Non-pigmented ciliary epithelial cell (primary cell): ENCODE data around the gene CTNND2.
A peak's percentile ranks its signal among the peaks of the same experiment; 100 is the strongest.
"Not testable (repeated sequence)": the region's sequence is repeated elsewhere in the genome, so short reads cannot be mapped to it uniquely, and the experiment has no call there.

Experiments
- DNase-seq: peaks from one replicate; pipeline ENCODE4 v3.0.0-alpha.2; 2010; ENCODE audit warnings: low read depth

CTNND2 gene

GRCh38 chr5:11383506-11384095 lies 520.6 kb downstream of the CTNND2 start:
- DNase-seq: no peak

GRCh38 chr5:11378461-11378860 lies 525.8 kb downstream of the CTNND2 start:
- DNase-seq: no peak

GRCh38 chr5:11377896-11378295 lies 526.4 kb downstream of the CTNND2 start:
- DNase-seq: peak; percentile 11

GRCh38 chr5:11372191-11372590 lies 532.1 kb downstream of the CTNND2 start:
- DNase-seq: no peak

GRCh38 chr5:11371021-11371420 lies 533.2 kb downstream of the CTNND2 start:
- DNase-seq: no peak

- no peak for DNase-seq
Observed at GRCh38 chr5:11364531-11364930, 539.7 kb downstream of the CTNND2 start.

GRCh38 chr5:11363631-11364178 lies 540.5 kb downstream of the CTNND2 start:
- no peak for DNase-seq

- DNase-seq: no peak
Observed at GRCh38 chr5:11361768-11362167, 542.5 kb downstream of the CTNND2 start.

- DNase-seq: no peak
Observed at GRCh38 chr5:11357928-11358327, 546.3 kb downstream of the CTNND2 start.

- no peak for DNase-seq
Observed at GRCh38 chr5:11355491-11355890, 548.8 kb downstream of the CTNND2 start.

- no peak for DNase-seq
Observed at GRCh38 chr5:11346336-11346735, 557.9 kb downstream of the CTNND2 start.

GRCh38 chr5:11335881-11336760 lies 568.1 kb downstream of the CTNND2 start:
- no peak for DNase-seq

- DNase-seq: no peak
Observed at GRCh38 chr5:11334404-11334803, 569.8 kb downstream of the CTNND2 start.

GRCh38 chr5:11329679-11330078 lies 574.6 kb downstream of the CTNND2 start:
- DNase-seq: no peak

- no peak for DNase-seq
Observed at GRCh38 chr5:11324521-11325289, 579.5 kb downstream of the CTNND2 start.

GRCh38 chr5:11323761-11324160 lies 580.5 kb downstream of the CTNND2 start:
- no peak for DNase-seq

GRCh38 chr5:11322133-11322532 lies 582.1 kb downstream of the CTNND2 start:
- DNase-seq: no peak

GRCh38 chr5:11319836-11320580 lies 584.2 kb downstream of the CTNND2 start:
- DNase-seq: peak; percentile 8

- not testable (repeated sequence) for DNase-seq
Observed at GRCh38 chr5:11313694-11314093, 590.6 kb downstream of the CTNND2 start.

GRCh38 chr5:11311731-11312130 lies 592.5 kb downstream of the CTNND2 start:
- DNase-seq: no peak

- no peak for DNase-seq
Observed at GRCh38 chr5:11311272-11311671, 593.0 kb downstream of the CTNND2 start.

GRCh38 chr5:11310158-11310557 lies 594.1 kb downstream of the CTNND2 start:
- no peak for DNase-seq
